Stimulated activated naive CD4-positive, alpha-beta T cell treated with Interleukin-2 at 50 U/mL for 16 hours (primary cell): ENCODE data around the gene DAPK2.

ENCODE experiments used
- DNase-seq: peaks from one replicate; lab custom pipeline; 2025; lab: John Stamatoyannopoulos, UW

DAPK2 gene

GRCh38 chr15:63997715-63998442 lies 48.4 kb downstream of the DAPK2 start:
- DNase-seq: no peak

GRCh38 chr15:63996794-63997357 lies 49.4 kb downstream of the DAPK2 start:
- DNase-seq: no peak

- no peak for DNase-seq
Measured at GRCh38 chr15:63995789-63996188, 50.5 kb downstream of the DAPK2 start.

DNA sequence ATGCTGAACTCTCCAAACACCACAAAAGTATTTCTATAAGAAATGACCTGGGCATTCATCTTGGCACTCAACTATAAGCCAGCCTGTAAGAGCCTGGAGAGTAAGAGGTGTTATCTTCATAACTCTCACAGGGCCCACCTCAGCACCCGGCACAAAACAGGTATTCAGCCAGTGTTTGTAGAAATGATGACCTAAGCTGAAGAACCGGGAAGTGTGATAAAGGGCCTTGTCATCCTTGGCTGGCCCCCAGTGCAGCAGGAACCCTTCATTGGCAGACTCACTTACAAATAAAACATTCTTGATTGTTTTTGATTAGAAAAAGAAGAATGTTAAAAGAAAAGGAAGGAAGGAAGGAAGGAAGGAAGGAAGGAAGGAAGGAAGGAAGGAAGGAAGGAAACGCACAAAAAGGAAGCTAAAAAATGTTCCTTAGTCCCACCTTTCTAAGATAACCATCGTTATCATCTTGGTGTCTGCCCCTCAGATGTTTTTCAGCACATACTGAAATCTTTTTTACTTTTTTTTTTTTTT lies 52.1 kb downstream of the DAPK2 start:
- no peak for DNase-seq

- DNase-seq: no peak
Measured at GRCh38 chr15:63992300-63992699, 54.0 kb downstream of the DAPK2 start.

DNA sequence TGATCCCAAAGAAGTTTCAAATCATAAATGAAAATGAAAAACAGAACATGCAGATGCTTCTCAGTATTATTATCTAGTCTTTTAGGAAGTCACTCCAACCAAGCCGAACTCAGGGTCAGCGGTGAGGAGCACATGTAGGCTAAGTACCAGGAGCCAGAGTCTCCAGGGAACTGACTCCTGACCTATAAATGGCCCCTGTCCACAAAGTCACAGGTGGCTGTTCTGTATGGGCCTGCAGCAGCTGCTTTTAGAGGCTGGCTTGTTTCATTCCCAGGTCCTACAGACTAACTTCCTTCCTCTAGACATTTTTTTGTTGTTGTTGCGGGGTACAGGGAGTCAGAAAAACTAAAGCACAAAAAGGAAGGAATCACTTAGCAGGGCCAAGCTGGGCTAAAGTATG lies 54.6 kb downstream of the DAPK2 start:
- no peak for DNase-seq

- no peak for DNase-seq
Measured at GRCh38 chr15:63990454-63990853, 55.8 kb downstream of the DAPK2 start.

DNA sequence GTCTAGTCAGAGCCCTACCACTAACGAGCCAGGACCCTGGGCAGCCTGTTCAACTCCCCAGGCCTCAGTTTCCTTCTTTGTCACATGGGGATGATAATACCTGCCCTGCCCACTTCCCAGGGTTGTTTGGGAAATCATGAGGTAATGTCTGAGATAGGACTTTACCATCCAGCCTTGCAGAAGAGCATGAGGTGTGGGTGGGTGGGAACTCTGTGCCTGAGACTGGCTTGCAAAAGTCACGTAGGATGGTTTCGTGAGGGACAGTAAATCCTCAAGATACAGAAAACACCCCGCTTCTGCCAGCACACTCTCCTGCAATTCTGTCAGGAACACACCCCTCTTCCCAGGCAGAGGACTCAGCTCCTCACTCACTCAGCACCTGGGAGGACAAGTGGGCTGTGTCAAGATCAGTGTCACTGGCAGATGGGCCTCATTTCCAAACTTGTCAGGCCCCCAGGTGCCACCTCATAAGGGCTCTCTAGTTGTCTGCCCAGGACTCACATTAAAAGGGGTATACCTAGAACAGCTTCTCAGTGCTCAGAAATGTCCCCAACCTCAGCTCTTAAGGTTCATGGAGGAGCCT lies 58.4 kb downstream of the DAPK2 start:
- DNase-seq: no peak

DNA sequence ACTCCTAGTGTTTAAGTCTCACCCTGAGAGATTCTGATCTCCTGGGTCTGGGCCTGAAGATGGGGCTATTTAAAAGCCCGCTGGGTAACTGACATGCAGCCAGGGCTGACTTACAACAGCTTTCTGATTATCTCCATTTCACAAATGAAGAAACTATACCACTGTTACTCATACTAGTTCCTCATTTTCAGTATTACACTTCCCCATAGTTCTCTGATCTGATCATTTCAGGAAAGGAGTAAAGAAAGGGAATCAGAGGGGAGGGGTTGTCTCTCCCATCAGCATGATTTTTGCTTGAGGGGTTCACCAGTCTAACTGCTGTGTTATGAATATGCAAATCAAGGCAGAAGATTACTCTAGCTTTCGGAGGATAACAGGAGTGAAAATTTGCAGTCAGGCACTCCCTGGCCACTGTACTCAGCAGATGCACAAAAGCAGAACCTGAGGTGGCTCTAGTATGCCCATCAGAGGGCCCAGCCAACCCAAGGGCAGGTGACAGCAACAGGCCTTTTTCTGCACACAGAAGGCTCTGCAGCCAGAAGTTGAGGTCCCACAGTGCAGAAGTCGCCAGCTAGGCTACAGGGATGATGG lies 59.4 kb downstream of the DAPK2 start:
- no peak for DNase-seq

DNA sequence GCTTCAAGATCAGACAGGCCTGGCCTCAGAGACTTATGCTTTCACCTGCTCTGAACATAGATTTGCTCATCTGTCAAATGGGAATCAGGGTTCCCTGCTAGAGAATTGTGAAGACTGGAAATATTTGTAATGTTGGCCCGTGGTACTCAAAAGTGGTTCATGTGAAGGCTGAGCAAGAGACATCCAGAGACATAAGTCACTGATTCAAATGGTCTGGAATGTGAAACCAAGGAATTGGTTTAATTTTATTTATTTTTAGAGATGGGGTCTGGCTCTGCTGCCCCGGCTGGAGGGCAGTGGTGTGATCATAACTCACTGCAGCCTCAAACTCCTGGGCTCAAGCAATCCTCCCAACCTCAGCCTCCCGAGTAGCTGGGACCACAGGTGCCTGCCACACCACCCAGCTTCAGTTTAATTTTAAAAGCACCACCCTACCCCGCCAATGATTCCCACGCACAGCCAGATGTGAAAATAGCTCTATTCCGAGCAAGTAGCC lies 60.1 kb downstream of the DAPK2 start:
- no peak for DNase-seq

- no peak for DNase-seq
Measured at GRCh38 chr15:63985221-63986184, 60.8 kb downstream of the DAPK2 start.

DNA sequence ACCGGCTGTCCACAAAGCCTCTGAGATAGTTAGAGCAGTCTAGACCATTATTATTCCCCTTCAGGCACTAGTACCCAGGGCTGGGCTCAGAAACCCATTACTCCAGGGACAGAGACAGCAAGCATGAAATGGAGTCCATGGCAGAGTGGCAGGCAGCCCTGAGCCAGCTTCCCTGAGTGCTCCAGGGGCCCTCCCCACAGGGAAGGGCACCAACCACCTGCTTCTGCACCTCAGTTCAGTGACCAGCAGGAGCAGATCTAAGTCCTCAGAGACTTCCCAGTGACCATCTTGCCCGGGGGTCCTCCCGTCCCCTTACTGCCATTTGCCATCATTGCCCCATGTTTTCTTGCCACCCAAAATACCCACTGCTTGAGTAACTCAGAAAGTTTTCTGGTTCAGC lies 62.0 kb downstream of the DAPK2 start:
- no peak for DNase-seq

DNA sequence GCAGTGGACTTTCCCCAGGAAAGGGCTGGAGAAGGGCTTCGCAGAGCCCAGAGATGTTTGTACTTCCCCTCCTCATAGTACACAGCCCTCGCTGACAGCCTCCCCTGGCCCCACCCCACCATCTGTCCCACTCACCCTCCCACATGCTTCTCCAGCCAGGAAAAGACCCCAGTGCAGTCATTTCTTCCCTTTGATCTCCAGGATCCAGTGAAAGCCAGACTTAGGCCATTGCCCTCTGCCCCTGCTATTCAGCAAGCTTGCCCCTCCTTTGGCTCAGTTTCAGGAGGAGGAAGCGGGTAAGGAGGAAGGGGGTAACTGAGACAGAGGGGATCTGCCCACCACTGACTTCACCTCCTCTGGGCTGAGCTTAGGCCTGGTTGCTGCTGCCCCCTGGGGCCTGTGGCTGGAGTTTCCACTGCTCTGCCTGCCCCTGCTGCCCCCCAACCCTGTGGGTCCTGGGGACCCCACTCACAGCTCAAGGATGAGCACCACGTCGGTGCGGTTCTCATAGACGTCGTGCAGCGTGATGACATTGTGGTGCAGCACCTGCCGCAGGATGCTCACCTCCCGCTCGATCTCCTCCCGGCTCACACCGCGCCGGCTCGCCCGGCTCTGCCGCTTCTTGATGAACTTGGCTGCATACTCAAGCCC lies 63.1 kb downstream of the DAPK2 start:
- DNase-seq: no peak

- no peak for DNase-seq
Measured at GRCh38 chr15:63982381-63982854, 63.9 kb downstream of the DAPK2 start.

DNA sequence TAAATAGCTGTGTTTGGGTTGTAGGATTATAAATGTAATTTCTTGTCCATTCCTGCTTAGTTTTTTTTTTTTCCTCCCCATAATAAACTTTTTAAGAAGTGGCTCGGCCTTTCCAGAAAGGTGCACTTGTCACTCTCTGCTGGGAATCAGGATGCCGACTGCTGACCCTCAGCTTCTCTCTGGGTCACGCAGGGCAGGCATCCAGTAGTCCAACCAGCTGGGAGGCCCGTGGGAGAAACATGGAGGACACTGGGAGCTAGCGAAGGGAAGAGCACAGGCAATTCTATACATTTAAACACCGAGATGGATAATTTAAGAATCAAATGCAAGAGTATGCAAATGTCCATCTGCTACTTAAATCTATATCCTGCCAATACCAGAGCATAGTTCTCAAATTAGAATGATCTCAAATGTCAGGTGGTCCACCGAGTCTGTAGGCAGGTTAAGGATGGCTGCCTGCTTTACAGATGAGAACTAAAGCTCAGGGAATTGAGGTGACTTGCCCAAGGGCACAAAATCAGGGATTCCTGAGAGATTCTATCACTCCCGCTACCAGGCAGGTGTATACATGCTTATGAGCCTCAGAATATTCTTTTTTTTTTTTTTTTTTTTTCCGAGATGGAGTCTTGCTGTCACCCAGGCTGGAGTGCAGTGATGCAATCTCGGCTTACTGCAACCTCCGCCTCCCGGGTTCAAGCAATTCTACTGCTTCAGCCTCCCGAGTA lies 64.5 kb downstream of the DAPK2 start:
- DNase-seq: no peak

DNA sequence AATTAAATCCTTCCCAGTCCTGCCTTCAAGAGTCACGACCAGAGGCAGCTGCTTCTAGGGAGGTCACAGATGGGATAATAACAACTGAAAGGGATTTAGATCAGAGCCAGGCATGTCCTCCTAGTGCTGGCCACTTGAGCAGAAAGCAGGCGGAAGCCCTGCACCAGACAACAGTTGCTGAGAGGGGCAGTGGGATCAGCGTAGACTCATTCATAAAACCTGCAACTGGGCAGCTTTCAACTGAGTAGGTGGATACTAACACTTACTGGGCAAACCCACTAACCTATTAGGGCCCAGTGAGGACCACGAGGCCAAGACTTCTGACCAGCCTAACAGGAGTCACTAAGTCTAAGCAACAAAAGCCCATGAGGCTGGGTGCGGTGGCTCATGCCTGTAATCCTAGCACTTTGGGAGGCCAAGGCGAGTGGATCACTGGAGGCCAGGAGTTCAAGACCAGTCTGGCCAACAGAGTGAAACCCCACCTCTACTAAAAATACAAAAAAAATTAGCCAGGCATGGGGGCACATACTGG lies 67.0 kb downstream of the DAPK2 start:
- DNase-seq: no peak

- DNase-seq: no peak
Measured at GRCh38 chr15:63978511-63979261, 67.6 kb downstream of the DAPK2 start.

- DNase-seq: no peak
Measured at GRCh38 chr15:63977119-63977518, 69.2 kb downstream of the DAPK2 start.

DNA sequence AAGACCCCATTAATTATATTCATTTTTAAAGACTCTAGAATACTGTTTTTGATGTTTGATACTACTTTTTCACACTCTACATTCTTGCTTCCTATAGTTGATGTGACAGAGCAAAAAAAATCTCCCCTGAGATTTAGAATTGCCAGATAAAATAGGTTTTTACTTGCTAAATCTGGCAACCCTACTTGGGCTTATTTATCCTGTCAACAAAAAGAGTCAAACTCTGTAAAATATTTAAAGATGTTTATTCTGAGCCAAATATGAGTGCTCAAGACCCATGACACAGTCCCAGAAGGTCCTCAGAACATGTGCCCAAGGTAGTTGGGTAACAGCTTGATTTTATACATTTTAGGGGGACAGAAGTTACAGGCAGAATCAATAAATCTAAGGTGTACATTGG lies 72.3 kb downstream of the DAPK2 start:
- no peak for DNase-seq
